GM21786 (cell line): Measurements from ENCODE around the gene ZNF175.

ENCODE experiments used
- ATAC-seq: cut with Tn5 transposase; IDR thresholded peaks from one replicate; pipeline ENCODE4 v1.9.1; 2021; ENCODE audit not compliant: unreplicated experiment

Gene ZNF175

DNA sequence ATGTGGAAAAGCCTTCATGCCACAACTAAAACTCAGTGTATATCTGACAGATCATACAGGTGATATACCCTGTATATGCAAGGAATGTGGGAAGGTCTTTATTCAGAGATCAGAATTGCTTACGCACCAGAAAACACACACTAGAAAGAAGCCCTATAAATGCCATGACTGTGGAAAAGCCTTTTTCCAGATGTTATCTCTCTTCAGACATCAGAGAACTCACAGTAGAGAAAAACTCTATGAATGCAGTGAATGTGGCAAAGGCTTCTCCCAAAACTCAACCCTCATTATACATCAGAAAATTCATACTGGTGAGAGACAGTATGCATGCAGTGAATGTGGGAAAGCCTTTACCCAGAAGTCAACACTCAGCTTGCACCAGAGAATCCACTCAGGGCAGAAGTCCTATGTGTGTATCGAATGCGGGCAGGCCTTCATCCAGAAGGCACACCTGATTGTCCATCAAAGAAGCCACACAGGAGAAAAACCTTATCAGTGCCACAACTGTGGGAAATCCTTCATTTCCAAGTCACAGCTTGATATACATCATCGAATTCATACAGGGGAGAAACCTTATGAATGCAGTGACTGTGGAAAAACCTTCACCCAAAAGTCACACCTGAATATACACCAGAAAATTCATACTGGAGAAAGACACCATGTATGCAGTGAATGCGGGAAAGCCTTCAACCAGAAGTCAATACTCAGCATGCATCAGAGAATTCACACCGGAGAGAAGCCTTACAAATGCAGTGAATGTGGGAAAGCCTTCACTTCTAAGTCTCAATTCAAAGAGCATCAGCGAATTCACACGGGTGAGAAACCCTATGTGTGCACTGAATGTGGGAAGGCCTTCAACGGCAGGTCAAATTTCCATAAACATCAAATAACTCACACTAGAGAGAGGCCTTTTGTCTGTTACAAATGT, 16.4 kb downstream of the ZNF175 start:
- no peak for ATAC-seq

DNA sequence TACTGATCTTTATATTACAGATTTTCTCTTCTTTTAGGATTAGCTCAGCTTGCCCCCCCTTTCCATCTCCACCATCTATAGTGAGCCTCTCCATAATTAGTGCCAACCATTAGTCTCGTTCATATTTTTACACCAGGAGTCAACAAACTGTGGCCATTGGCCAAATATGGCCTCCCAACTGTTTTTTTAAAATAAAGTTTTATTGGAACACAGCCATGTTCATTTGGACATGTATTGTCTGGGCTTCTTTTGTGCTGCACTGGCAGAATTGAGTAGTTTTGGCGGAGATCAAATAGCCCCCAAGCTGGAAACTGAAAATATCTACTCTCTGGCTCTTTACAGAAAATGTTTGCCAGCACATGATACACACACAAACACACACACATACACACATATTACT, 18.4 kb downstream of the ZNF175 start:
- ATAC-seq: no peak

DNA sequence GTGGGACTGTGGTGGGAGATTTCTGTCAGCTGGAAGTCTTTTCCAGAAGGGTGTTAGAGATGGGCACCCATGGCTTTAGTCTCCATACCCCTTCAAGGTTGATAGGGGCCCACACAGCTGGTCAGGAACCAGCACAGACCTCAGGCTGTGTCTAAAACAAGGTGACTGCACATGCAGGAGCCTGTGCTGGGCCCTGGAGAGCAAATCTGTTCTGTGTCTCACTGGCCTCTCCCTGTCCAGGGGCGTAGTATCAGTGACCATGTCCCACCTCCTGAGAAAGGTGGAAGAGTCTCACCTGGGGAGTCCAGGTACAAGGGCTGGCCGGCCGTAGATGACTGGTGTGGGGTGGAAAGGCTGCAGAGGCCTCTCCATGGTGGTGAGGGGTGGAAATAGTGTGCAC, 19.4 kb downstream of the ZNF175 start:
- ATAC-seq: no peak

DNA sequence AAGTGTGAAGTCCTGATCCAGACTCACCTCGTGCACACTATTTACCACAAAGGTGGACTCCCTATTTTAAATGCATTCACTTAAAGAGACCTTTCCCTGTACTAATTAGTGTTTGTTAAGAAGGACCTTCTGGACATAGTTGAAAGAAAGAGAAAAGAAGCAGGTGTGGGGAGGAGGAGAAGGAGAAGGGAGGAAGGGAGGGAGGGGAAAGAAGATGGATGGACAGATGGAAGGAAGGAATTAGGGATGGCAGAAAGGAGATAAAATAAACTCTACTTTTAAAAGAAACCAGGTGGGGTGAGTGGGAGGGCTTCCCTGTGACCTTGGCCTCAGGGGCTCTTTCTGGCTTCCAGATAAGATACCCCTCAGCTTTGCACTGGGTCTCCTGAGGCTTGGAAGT, 21.4 kb downstream of the ZNF175 start:
- ATAC-seq: no peak

DNA sequence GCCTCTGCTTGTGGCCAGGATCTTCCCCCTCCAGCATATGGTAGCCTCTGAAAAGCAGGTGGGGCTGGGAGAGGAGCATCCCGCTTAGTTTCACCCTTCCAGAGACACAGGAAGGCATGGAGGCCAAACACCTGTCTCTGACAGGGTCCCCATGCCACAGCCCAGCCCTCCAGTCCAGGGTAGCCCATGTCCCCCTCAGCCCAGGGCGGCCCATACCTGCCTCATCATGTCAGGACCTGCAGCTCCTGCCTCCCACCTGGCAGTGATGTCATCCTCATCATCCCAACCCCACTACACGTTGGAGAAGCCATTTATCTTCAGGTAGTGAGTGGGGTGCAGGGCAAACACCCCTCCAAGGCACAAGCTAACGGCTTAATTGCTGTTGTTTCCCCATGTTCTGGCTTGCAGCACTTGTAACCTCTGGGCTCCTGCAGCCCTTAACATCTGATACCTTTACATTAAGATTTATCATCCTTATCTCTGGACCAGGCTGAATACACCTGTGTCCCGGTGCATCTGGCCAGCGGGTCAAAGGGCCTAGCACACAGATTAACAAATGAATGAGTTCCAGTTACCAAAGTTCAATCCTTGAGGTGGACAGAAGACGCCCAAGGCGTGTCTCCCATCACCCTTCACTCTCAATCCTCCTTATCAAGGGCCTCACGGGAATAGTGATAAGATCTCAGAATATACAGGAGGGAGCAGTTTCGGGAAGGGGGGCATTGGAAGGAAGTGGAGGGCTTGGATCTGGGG, 22.2 kb downstream of the ZNF175 start:
- no peak for ATAC-seq

DNA sequence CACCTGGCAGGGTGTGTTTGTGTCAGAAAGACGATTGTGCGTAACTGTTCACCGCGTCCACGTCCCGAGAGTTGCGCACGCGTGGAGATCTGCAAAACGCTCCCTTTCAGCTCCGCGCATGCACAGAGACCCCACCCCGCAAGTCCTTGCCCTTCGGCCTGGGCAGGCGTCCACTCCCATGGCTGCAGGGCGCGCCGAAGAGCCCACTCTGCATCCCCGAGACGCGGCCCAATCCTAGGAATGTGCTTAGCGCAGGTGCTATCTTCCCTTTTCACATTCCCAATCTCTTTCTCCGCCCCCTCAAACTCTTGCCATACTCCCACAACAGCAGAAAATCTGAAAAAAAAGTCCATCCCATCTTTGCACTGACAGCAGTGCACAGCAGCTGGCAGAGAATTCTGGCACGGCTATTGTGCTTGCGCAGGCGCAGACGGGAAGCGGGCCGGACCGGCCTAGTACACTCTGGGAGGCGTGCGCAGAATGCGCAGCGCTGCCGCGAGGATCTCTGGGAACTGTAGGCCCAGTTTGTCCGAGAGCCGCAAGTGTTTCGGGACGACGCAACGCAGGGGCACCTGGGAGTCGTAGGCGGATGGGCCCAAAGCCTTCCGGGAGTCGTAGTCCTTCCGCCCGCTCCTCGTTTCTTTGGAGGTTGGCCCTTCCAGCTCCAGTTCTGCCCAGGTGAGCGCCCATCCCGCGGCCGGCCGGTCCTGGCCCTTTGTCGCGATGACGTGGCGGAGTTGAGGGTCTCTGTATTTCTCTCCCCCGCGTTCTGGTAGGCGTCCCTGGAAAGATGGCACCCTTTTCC, 23.1 kb downstream of the ZNF175 start:
- ATAC-seq: peak; percentile 97

DNA sequence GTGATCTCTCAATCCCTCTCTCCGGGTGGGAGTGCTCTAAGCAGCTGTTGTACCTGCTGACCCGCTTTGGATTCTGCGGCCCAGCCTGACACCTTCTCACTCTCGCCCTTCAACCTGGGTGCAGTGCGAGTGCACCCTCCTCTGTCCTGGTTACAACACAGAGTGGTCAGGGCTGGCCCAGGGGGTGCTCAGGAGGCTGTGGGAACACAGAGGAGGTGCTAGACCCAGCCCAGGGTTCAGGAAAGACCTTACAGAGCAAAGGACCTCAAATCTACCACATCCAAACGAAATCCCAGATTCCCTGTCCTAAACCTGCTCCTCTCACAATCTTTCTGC, 23.7 kb downstream of the ZNF175 start:
- ATAC-seq: no peak

- ATAC-seq: no peak
Measured at GRCh38 chr19:51595190-51596175, 24.4 kb downstream of the ZNF175 start.

DNA sequence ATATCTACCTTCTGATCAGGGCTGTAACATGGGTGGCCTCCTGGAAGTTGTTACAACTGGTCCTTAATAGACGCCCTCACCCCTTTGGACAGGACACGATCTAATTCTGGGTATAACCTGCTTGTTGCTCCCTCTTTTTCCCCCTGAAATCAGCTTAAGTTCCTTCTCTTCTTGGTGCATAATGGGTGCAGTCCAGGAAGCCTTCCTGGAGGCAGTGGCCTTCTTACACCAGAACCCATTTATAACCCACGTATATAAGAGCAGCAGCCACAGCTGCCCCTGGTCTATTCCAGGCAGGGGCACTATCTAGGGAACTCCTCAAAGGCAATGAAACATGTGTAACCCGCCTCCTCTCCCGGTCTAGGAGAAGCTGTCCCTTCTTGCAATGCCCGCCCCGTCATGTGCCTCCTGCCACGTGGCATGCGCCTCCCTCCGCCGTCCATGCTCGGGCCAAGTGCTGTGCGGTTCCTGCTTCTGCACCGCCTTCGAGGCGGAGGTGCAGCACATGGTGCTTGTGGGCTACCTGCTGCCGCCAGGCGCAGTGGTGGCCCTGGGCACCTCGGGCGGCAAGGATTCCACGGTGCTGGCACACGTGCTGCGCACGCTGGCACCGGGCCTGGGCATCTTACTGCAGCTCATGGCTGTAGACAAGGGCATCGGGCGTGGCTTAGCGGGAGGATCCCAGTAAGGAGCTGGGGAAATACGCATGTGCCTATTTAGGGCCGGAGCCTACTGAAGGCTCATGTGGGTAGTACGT, 27.3 kb downstream of the ZNF175 start:
- no peak for ATAC-seq

- ATAC-seq: no peak
Measured at GRCh38 chr19:51599084-51599483, 28.0 kb downstream of the ZNF175 start.

- no peak for ATAC-seq
Measured at GRCh38 chr19:51600940-51601580, 30.0 kb downstream of the ZNF175 start.

DNA sequence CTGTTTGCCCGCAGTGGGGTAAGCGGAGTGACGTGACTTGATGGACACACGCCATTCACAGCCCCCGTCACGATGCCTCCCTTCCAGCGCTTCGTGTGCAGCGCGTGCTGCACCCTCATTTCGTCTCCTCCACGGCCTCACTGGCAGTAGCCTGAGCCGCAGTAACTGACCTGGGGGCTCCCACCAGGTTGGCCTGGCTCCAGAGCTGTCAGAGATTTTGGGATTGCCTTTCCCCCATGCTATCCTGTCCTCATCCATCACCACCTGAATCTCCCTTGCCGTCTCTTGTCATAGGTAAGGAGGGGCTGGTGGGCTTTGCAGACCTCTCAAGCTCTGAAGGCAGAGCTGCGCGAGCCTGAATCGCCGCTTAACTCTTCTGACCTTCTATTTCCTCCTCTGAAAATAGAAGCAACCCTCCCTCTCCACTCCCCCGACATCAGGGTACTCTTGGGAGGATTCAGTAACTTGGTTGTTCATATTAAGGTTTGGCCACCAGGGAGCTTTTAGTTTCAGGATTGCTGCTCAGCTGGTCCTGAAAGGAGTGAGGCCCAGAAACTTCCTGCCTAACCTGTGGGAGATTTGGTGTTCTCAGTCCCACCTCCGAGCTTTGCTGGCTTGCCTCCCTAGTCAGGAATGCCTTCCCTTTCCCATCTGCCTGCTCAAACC, 31.2 kb downstream of the ZNF175 start:
- no peak for ATAC-seq

- peak; percentile 91 for ATAC-seq
Measured at GRCh38 chr19:51607077-51607476, 36.0 kb downstream of the ZNF175 start.

DNA sequence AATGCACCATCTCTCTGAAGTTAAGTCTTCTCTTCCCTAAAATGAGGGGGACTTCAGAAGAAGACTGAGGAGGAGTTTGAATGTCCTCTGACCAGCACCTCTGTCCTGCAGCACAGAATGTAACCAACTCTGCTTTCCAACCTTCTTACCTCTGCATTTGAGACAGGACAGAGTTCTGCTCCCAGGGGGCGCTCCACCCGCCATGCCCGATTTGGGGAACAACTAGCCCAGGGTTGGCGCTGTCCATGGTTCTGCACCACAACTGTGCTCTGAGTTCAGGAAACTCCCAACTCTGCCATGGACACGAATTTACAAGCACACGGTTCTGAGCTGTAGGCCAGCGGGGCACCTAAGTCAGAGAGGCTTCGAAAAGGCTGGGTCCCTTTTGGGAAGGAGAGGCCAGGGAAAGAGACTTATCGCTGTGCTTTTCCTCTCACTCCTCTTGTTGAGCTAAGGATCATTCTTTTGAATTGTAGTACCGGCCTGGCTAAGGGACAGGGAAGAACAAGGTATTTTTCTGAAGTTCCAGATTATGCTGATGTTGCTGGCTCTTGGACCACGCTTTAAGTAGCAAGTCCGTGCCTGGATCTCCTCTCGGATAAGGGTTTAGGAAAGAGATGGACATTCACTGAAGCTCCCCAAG, 37.0 kb downstream of the ZNF175 start:
- ATAC-seq: no peak

GRCh38 chr19:51610576-51610975, 39.5 kb downstream of the ZNF175 start:
- ATAC-seq: no peak

- no peak for ATAC-seq
Measured at GRCh38 chr19:51614789-51615188, 43.7 kb downstream of the ZNF175 start.

DNA sequence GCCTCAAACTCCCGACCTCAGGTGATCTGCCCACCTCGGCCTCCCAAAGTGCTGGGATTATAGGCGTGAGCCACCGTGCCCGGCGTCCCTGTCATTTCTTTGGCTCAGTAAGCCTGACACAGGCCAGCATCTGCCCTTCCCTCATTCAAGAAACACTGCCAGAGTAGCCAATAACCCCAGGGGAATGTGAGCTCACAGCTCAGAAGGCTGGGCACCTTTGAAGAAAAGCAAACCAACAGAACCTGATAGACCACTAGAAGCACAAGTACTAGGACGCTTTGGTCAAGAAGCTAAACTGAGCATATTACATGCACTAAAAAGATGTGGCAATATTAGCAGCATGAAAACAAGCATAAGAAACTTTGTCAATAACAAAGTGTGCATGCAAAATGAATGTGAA, 44.9 kb downstream of the ZNF175 start:
- ATAC-seq: no peak

- ATAC-seq: no peak
Measured at GRCh38 chr19:51621178-51621577, 50.1 kb downstream of the ZNF175 start.
